B cell (primary cell): ENCODE results near the gene UBE2G2. TPM values are rescaled to one million over a fixed set of nuclear protein-coding genes. Genes with fewer than 3 reads are reported as not detected.

ENCODE experiments used
- ATAC-seq: fragments of 200-7000 bp; cut with Tn5 transposase; one replicate; pipeline ENCODE4 v1.10.0; 2021; ENCODE audit warnings: low read depth, mild to moderate bottlenecking, moderate number of reproducible peaks, moderate library complexity
- CTCF ChIA-PET: fragments of 350-600 bp; sonication (Branson Sonifier 250); formaldehyde crosslinking; loops from one replicate; lab custom pipeline; 2021; ENCODE audit warnings: antibody characterized with exemption, inconsistent platforms; lab: Charles Lee
- POLR2A ChIA-PET: fragments of 350-600 bp; sonication (Branson Sonifier 250); formaldehyde crosslinking; loops from one replicate; lab custom pipeline; 2021; ENCODE audit warnings: antibody characterized with exemption; lab: Charles Lee
- DNase-seq: peaks from one replicate; pipeline ENCODE4 v3.0.0; 2013
- H2AFZ ChIP-seq: 2 replicates; pipeline ENCODE4 v1.6.1; 2012; ENCODE audit warnings: mild to moderate bottlenecking, low read depth, low read length; ENCODE audit not compliant: insufficient read depth, poor library complexity, severe bottlenecking
- H3K27ac ChIP-seq, 2 donors: 1 replicate in 1 of 2; 2 replicates in 1 of 2; pipeline ENCODE4 v1.5.1; 2012 to 2013; ENCODE audit warnings: low read length in 2 of 2, mild to moderate bottlenecking in 2 of 2, moderate library complexity in 1 of 2
- H3K27me3 ChIP-seq, 4 experiments: fragments of 200-600 bp in 1 of 4; sonication (generic) in 1 of 4; replicated peaks in 1 of 4; 1 replicate in 2 of 4; 2 replicates in 2 of 4; pipeline versions ENCODE4 v1.6.1 to v1.7.0; 2013 to 2016; ENCODE audit warnings: low read length in 3 of 4, mild to moderate bottlenecking in 2 of 4, mixed read lengths in 1 of 4, moderate library complexity in 1 of 4; ENCODE audit not compliant: insufficient read depth in 4 of 4, control insufficient read depth in 3 of 4; ENCODE audit errors: control extremely low read depth in 1 of 4
- H3K36me3 ChIP-seq, 2 experiments: replicated peaks in 1 of 2; 1 replicate in 1 of 2; 2 replicates in 1 of 2; pipeline versions ENCODE4 v1.6.1 to v1.7.1; 2013; ENCODE audit warnings: low read length in 1 of 2; ENCODE audit not compliant: insufficient read depth in 2 of 2, control insufficient read depth in 1 of 2; ENCODE audit errors: control extremely low read depth in 1 of 2, extremely low read depth in 1 of 2
- H3K4me1 ChIP-seq, 2 donors: fragments of 200-600 bp in 1 of 2; sonication (generic) in 1 of 2; 1 replicate in 1 of 2; 2 replicates in 1 of 2; pipeline versions ENCODE4 v1.5.1 to v1.6.1; 2013 to 2017; ENCODE audit warnings: low read length in 2 of 2; ENCODE audit not compliant: control insufficient read depth in 2 of 2, insufficient read depth in 2 of 2
- H3K4me2 ChIP-seq: replicated peaks from 2 replicates; pipeline ENCODE3; 2012; ENCODE audit warnings: mild to moderate bottlenecking, low read depth, low read length; ENCODE audit not compliant: poor library complexity, severe bottlenecking
- H3K4me3 ChIP-seq, 5 experiments: fragments of 200-600 bp in 1 of 5; sonication (generic) in 1 of 5; 1 replicate in 3 of 5; 2 replicates in 2 of 5; pipeline versions ENCODE4 v1.5.1 to v1.7.0; 2011 to 2016; ENCODE audit warnings: low read length in 4 of 5, mild to moderate bottlenecking in 4 of 5, low read depth in 2 of 5, control low read depth in 1 of 5, moderate library complexity in 1 of 5; ENCODE audit not compliant: insufficient read depth in 1 of 5; ENCODE audit errors: control extremely low read depth in 1 of 5, extremely low read depth in 1 of 5
- H3K79me2 ChIP-seq: fragments of 200-600 bp; sonication (generic); one replicate; pipeline ENCODE4 v1.6.0; 2016; ENCODE audit warnings: low read length; ENCODE audit not compliant: control insufficient read depth, insufficient read depth
- H3K9ac ChIP-seq: fragments of 200-600 bp; sonication (generic); 2 replicates; pipeline ENCODE4 v1.6.1; 2017; ENCODE audit warnings: mild to moderate bottlenecking, low read length, moderate library complexity
- H3K9me3 ChIP-seq, 3 donors: one replicate each; pipeline versions ENCODE4 v1.6.1 to v1.7.1; 2013; ENCODE audit warnings: low read length in 2 of 3; ENCODE audit not compliant: control insufficient read depth in 2 of 3, insufficient read depth in 1 of 3; ENCODE audit errors: control extremely low read depth in 1 of 3
- H4K20me1 ChIP-seq: 2 replicates; pipeline ENCODE4 v1.6.0; 2012; ENCODE audit warnings: mild to moderate bottlenecking, low read length; ENCODE audit not compliant: insufficient read depth, control insufficient read depth, poor library complexity, severe bottlenecking
- H3K27ac Mint-ChIP-seq: one replicate; pipeline ENCODE4 v1.8.0; 2021; ENCODE audit warnings: mixed read lengths
- H3K27me3 Mint-ChIP-seq: one replicate; pipeline ENCODE4 v1.8.0; 2021; ENCODE audit warnings: mixed read lengths
- H3K4me1 Mint-ChIP-seq: one replicate; pipeline ENCODE4 v1.8.0; 2021; ENCODE audit warnings: mixed read lengths
- H3K4me3 Mint-ChIP-seq: one replicate; pipeline ENCODE4 v1.8.0; 2021; ENCODE audit warnings: mixed read lengths
- H3K9me3 Mint-ChIP-seq: one replicate; pipeline ENCODE4 v1.8.0; 2022; ENCODE audit warnings: mixed read lengths; ENCODE audit not compliant: insufficient read depth
- CTCF ChIP-seq: fragments of 200-600 bp; IDR thresholded peaks from one replicate; pipeline ENCODE4 v1.8.0; 2022; ENCODE audit warnings: antibody characterized with exemption, mild to moderate bottlenecking
- EZH2 ChIP-seq: IDR thresholded peaks from 2 replicates; pipeline ENCODE4 v1.6.1; 2012; ENCODE audit warnings: borderline replicate concordance, low read depth, mild to moderate bottlenecking, moderate library complexity, low read length; ENCODE audit not compliant: insufficient read depth, poor library complexity, severe bottlenecking
- WGBS: methylation state at CpG from one replicate; pipeline ENCODE4 v1.1.5; 2013; ENCODE audit warnings: missing lambda C conversion rate; ENCODE audit not compliant: insufficient coverage; 5-methylcytosine and 5-hydroxymethylcytosine counted together
- intact Hi-C: fragments of 100-400 bp; cut with micrococcal nuclease; formaldehyde crosslinking; loops from one replicate; pipeline ENCODE4 v1.10.0; 2022
- polyA plus RNA-seq: library from polyadenylated mRNA; depleted of rRNA; stranded (reverse); fragments of >200 nt; gene quantifications from 2 replicates; pipeline ENCODE4 v1.2.3, GENCODE V29; 2012
- total RNA-seq, 2 donors: library from RNA; stranded (reverse); fragments of 120-200 nt in 1 of 2; gene quantifications; 1 replicate in 1 of 2; 2 replicates in 1 of 2; pipeline versions ENCODE4 v1.2.3 to v1.2.4, GENCODE V29; 2013 to 2022

Gene UBE2G2
- total and polyA plus RNA-seq, 2 donors (not counting 1 experiment from before 2014, with no cell fraction given), result 96.4 to 109 TPM

DNA sequence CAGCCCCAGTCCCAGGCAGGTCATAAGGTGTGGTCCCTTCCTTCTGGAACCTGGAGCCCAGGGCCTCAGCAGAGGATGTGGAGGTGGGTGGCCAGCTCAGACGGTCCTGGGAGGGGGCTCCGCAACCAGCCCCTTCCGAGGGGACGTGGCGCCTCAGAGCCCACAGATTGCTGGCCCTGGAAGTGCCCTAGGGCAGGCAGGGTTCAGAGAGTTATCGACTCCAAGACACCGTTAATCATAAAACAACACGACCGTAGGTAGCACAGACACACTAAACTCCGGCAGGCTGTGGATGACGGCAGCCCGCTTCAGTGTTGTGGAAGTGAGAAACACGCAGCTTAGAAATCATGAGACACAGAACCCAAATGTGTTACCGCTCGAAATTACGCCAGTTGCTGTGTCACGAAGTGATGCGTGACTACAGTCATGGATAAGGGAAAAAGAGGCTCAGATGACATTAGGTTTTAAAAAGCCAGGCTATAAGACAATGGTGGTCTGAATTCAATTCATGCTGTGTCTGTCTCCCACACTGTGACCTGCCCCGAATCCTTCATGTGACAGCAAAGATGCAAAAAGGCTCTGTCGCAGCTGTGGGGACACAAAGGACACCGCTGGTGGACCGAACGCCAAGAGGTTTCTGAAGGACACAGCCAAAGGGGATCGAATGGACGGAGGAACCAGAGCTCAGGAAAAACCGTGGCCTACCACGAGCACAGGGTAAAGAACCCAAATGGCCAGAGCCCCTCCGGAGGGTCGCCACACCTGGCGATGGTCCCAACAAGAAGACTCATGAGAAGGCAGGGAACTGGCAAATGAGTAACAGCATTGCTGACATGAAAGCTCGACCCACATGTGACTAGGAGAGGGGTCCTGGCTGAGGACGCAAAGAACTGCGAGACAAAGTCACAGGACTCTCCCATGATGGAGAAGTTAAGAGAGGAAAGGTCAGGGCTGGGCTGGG, 17.9 kb upstream of the UBE2G2 start:
- ATAC-seq (no peak), DNase-seq (no peak)
- H3K36me3 ChIP-seq, result no peaks in the 10 kb centered on the region
- CTCF ChIA-PET, result interaction anchor here (0.5 kb wide), 1 partner anchor 111 kb away, joined by 6 read pairs; no protein-coding TSS in a partner anchor
- no peak overlapping the region for H3K27ac ChIP-seq
- H3K79me2 ChIP-seq, result peaks cover 24% of the 10 kb centered on the region
- H2AFZ ChIP-seq, result no peak overlapping the region
- H3K4me2 ChIP-seq, result no peak overlapping the region
- POLR2A ChIA-PET, result no interaction called here
- Mint-ChIP-seq H3K4me3 (peak overlapping the region; percentile 74), H3K27me3 (no peaks in the 10 kb centered on the region), H3K27ac (peak overlapping the region; percentile 84), H3K9me3 (peaks cover 6% of the 10 kb centered on the region), H3K4me1 (peaks cover 8% of the 10 kb centered on the region)
- no peaks in the 10 kb centered on the region for H3K27me3 ChIP-seq
- H4K20me1 ChIP-seq, result peaks cover 27% of the 10 kb centered on the region
- intact Hi-C loops, result loop anchor here (5.0 to 10.0 kb wide), 3 partner anchors 113 to 1845 kb away; partner anchors contain the start of genes ADARB1 and PKNOX1
- no peak overlapping the region for H3K4me3 ChIP-seq
- H3K9me3 ChIP-seq, result peaks cover 3 to 24% (median 11%) of the 10 kb centered on the region in 3 donors
- H3K4me1 ChIP-seq, result peaks cover 5 to 16% of the 10 kb centered on the region in 2 donors
- WGBS, result 98% methylated on average over 33 of the region's 33 CpGs
- TF ChIP-seq EZH2 (no peak), CTCF (no peak)
- no peak overlapping the region for H3K9ac ChIP-seq
